Ectodermal cell (in vitro differentiated cells): ENCODE measurements around the gene GRID2.
"Not testable (repeated sequence)": the region's sequence is repeated elsewhere in the genome, so short reads cannot be mapped to it uniquely, and the experiment has no call there.

Source experiments
- H3K27ac ChIP-seq: 2 replicates; pipeline ENCODE4 v1.7.0; 2013; ENCODE audit warnings: mild to moderate bottlenecking, low read depth, low read length; ENCODE audit not compliant: insufficient read depth, poor library complexity, severe bottlenecking
- H3K27me3 ChIP-seq: 2 replicates; pipeline ENCODE4 v1.7.0; 2013; ENCODE audit warnings: mild to moderate bottlenecking, low read length; ENCODE audit not compliant: insufficient read depth, control insufficient read depth, poor library complexity, severe bottlenecking
- H3K36me3 ChIP-seq: one replicate; pipeline ENCODE4 v1.7.0; 2013; ENCODE audit warnings: low read length; ENCODE audit not compliant: control insufficient read depth, insufficient read depth
- H3K4me1 ChIP-seq: one replicate; pipeline ENCODE4 v1.7.0; 2013; ENCODE audit warnings: low read length; ENCODE audit not compliant: control insufficient read depth, insufficient read depth
- H3K4me3 ChIP-seq: 2 replicates; pipeline ENCODE4 v1.7.0; 2013; ENCODE audit warnings: low read depth, low read length, control low read depth; ENCODE audit not compliant: insufficient read depth
- H3K9me3 ChIP-seq: 2 replicates; pipeline ENCODE4 v1.7.0; 2013; ENCODE audit warnings: mild to moderate bottlenecking, low read length, moderate library complexity; ENCODE audit not compliant: control insufficient read depth
- whole genome bisulfite sequencing, 2 experiments: methylation state at CpG; one replicate each; pipeline ENCODE4 v1.1.7; 2013; ENCODE audit warnings: missing lambda C conversion rate in 2 of 2; 5-methylcytosine and 5-hydroxymethylcytosine counted together

Gene GRID2

GRCh38 chr4:93300780-93301555 lies 997.2 kb downstream of the GRID2 start:
- not testable (repeated sequence) for H3K36me3 ChIP-seq, H3K4me3 ChIP-seq, H3K27me3 ChIP-seq, H3K4me1 ChIP-seq, H3K27ac ChIP-seq, H3K9me3 ChIP-seq
- 86 to 92% methylated on average over 2 to 3 of the region's 6 CpGs for WGBS, 2 experiments

GRCh38 chr4:93302310-93302709 lies 998.5 kb downstream of the GRID2 start:
- H3K4me1 ChIP-seq: no peaks in the 10 kb centered on the region
- no peaks in the 10 kb centered on the region for H3K9me3 ChIP-seq
- no peak overlapping the region for H3K4me3 ChIP-seq
- 88 to 96% methylated on average over 4 of the region's 4 CpGs for WGBS, 2 experiments
- H3K36me3 ChIP-seq: no peaks in the 10 kb centered on the region
- no peak overlapping the region for H3K27ac ChIP-seq
- H3K27me3 ChIP-seq: no peaks in the 10 kb centered on the region

GRCh38 chr4:93303440-93303839 lies 999.7 kb downstream of the GRID2 start:
- H3K4me1 ChIP-seq: no peaks in the 10 kb centered on the region
- H3K36me3 ChIP-seq: no peaks in the 10 kb centered on the region
- H3K27ac ChIP-seq: no peak overlapping the region
- no peak overlapping the region for H3K4me3 ChIP-seq
- H3K9me3 ChIP-seq: no peaks in the 10 kb centered on the region
- 88 to 97% methylated on average over 2 of the region's 2 CpGs for WGBS, 2 experiments
- H3K27me3 ChIP-seq: no peaks in the 10 kb centered on the region

- Histone ChIP-seq H3K27ac (no peak overlapping the region), H3K4me3 (no peak overlapping the region), H3K36me3 (no peaks in the 10 kb centered on the region), H3K4me1 (no peaks in the 10 kb centered on the region), H3K9me3 (no peaks in the 10 kb centered on the region), H3K27me3 (no peaks in the 10 kb centered on the region)
- 89 to 98% methylated on average over 2 of the region's 4 CpGs for WGBS, 2 experiments
These were observed 1008.5 kb downstream of the GRID2 start for GRCh38 chr4:93312299-93312698.

- Histone ChIP-seq H3K9me3 (no peaks in the 10 kb centered on the region), H3K27me3 (no peaks in the 10 kb centered on the region), H3K27ac (no peak overlapping the region), H3K4me3 (no peak overlapping the region), H3K4me1 (no peaks in the 10 kb centered on the region), H3K36me3 (no peaks in the 10 kb centered on the region)
These were observed 1009.4 kb downstream of the GRID2 start for GRCh38 chr4:93313197-93313596.

GRCh38 chr4:93317057-93317456 lies 1013.3 kb downstream of the GRID2 start:
- H3K4me3 ChIP-seq: no peak overlapping the region
- H3K27me3 ChIP-seq: no peaks in the 10 kb centered on the region
- no peak overlapping the region for H3K27ac ChIP-seq
- 97 to 100% methylated on average over 4 of the region's 4 CpGs for WGBS, 2 experiments
- H3K9me3 ChIP-seq: no peaks in the 10 kb centered on the region
- no peaks in the 10 kb centered on the region for H3K4me1 ChIP-seq
- H3K36me3 ChIP-seq: no peaks in the 10 kb centered on the region

- 90% methylated on average over 1 of the region's 1 CpG; no CpG with 5 or more reads in 1 of the 2 experiments for WGBS, 2 experiments
- no peaks in the 10 kb centered on the region for H3K36me3 ChIP-seq
- H3K4me1 ChIP-seq: no peaks in the 10 kb centered on the region
- no peak overlapping the region for H3K4me3 ChIP-seq
- no peak overlapping the region for H3K27ac ChIP-seq
- no peaks in the 10 kb centered on the region for H3K27me3 ChIP-seq
- H3K9me3 ChIP-seq: no peaks in the 10 kb centered on the region
These were observed 1013.8 kb downstream of the GRID2 start for GRCh38 chr4:93317561-93317960.

- Histone ChIP-seq H3K27ac (no peak overlapping the region), H3K9me3 (no peaks in the 10 kb centered on the region), H3K27me3 (no peaks in the 10 kb centered on the region), H3K4me3 (no peak overlapping the region), H3K4me1 (no peaks in the 10 kb centered on the region), H3K36me3 (no peaks in the 10 kb centered on the region)
- no CpG with 5 or more reads among the region's 1 CpG for WGBS, 2 experiments
These were observed 1015.3 kb downstream of the GRID2 start for GRCh38 chr4:93319041-93319440.

GRCh38 chr4:93320356-93320755 lies 1016.6 kb downstream of the GRID2 start:
- Histone ChIP-seq H3K27me3 (no peaks in the 10 kb centered on the region), H3K4me3 (no peak overlapping the region), H3K27ac (no peak overlapping the region), H3K36me3 (no peaks in the 10 kb centered on the region), H3K4me1 (no peaks in the 10 kb centered on the region), H3K9me3 (no peaks in the 10 kb centered on the region)

- no peaks in the 10 kb centered on the region for H3K9me3 ChIP-seq
- H3K4me3 ChIP-seq: no peak overlapping the region
- no peaks in the 10 kb centered on the region for H3K4me1 ChIP-seq
- H3K36me3 ChIP-seq: no peaks in the 10 kb centered on the region
- H3K27me3 ChIP-seq: no peaks in the 10 kb centered on the region
- H3K27ac ChIP-seq: no peak overlapping the region
These were observed 1023.6 kb downstream of the GRID2 start for GRCh38 chr4:93327346-93327745.

GRCh38 chr4:93334003-93334402 lies 1030.2 kb downstream of the GRID2 start:
- Histone ChIP-seq H3K36me3 (no peaks in the 10 kb centered on the region), H3K4me1 (no peaks in the 10 kb centered on the region), H3K9me3 (no peaks in the 10 kb centered on the region), H3K27me3 (no peaks in the 10 kb centered on the region), H3K4me3 (no peak overlapping the region), H3K27ac (no peak overlapping the region)
- 32 to 50% methylated on average over 1 to 3 of the region's 3 CpGs for WGBS, 2 experiments
